ENCODE data around the gene CA12.

Gene CA12

GRCh38 chr15:63339006-63339766, 42.5 kb downstream of the CA12 start:
- TF ChIP-seq ZC3H10 (CRISPR knock-in tag; IDR thresholded peaks at IDR 0.05) (no peak), ARNTL (CRISPR knock-in tag; IDR thresholded peaks at IDR 0.05; ENCODE audit: borderline replicate concordance, low read depth) (no peak), ZFP3 (CRISPR knock-in tag; IDR thresholded peaks at IDR 0.05) (no peak), CSDC2 (CRISPR knock-in tag; IDR thresholded peaks at IDR 0.05) (no peak), GLIS3 (CRISPR knock-in tag; IDR thresholded peaks at IDR 0.05) (no peak), ZFP30 (CRISPR knock-in tag; IDR thresholded peaks at IDR 0.05) (no peak), ZNF8 (CRISPR knock-in tag; IDR thresholded peaks at IDR 0.05) (no peak), TOX (CRISPR knock-in tag; IDR thresholded peaks at IDR 0.05; ENCODE audit: borderline replicate concordance) (no peak), TSHZ2 (CRISPR knock-in tag; IDR thresholded peaks at IDR 0.05) (no peak), OSR1 (CRISPR knock-in tag; IDR thresholded peaks at IDR 0.05) (no peak), PPARA (CRISPR knock-in tag; IDR thresholded peaks at IDR 0.05; ENCODE audit: borderline replicate concordance) (no peak)
- TF ChIP-seq, protein P1, sequence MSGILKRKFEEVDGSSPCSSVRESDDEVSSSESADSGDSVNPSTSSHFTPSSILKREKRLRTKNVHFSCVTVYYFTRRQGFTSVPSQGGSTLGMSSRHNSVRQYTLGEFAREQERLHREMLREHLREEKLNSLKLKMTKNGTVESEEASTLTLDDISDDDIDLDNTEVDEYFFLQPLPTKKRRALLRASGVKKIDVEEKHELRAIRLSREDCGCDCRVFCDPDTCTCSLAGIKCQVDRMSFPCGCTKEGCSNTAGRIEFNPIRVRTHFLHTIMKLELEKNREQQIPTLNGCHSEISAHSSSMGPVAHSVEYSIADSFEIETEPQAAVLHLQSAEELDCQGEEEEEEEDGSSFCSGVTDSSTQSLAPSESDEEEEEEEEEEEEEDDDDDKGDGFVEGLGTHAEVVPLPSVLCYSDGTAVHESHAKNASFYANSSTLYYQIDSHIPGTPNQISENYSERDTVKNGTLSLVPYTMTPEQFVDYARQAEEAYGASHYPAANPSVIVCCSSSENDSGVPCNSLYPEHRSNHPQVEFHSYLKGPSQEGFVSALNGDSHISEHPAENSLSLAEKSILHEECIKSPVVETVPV (CRISPR knock-in tag; IDR thresholded peaks at IDR 0.05), result no peak
- TF ChIP-seq, protein P2, sequence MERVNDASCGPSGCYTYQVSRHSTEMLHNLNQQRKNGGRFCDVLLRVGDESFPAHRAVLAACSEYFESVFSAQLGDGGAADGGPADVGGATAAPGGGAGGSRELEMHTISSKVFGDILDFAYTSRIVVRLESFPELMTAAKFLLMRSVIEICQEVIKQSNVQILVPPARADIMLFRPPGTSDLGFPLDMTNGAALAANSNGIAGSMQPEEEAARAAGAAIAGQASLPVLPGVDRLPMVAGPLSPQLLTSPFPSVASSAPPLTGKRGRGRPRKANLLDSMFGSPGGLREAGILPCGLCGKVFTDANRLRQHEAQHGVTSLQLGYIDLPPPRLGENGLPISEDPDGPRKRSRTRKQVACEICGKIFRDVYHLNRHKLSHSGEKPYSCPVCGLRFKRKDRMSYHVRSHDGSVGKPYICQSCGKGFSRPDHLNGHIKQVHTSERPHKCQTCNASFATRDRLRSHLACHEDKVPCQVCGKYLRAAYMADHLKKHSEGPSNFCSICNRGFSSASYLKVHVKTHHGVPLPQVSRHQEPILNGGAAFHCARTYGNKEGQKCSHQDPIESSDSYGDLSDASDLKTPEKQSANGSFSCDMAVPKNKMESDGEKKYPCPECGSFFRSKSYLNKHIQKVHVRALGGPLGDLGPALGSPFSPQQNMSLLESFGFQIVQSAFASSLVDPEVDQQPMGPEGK (CRISPR knock-in tag; IDR thresholded peaks at IDR 0.05; ENCODE audit: borderline replicate concordance), result no peak
- no peak for ATAC-seq

- no peak for ATAC-seq
- TF ChIP-seq ZNF70 (CRISPR knock-in tag; IDR thresholded peaks at IDR 0.05) (no peak), TOX (CRISPR knock-in tag; IDR thresholded peaks at IDR 0.05; ENCODE audit: borderline replicate concordance) (no peak), PPARA (CRISPR knock-in tag; IDR thresholded peaks at IDR 0.05; ENCODE audit: borderline replicate concordance) (no peak), TSHZ2 (CRISPR knock-in tag; IDR thresholded peaks at IDR 0.05) (no peak), SNAI2 (CRISPR knock-in tag; IDR thresholded peaks at IDR 0.05) (no peak), CSDC2 (CRISPR knock-in tag; IDR thresholded peaks at IDR 0.05) (no peak), ZNF565 (CRISPR knock-in tag; conservative IDR thresholded peaks at IDR 0.05; ENCODE audit: low read depth) (no peak), OSR1 (CRISPR knock-in tag; IDR thresholded peaks at IDR 0.05) (no peak), TCF4 (CRISPR knock-in tag; IDR thresholded peaks at IDR 0.05; ENCODE audit: borderline replicate concordance) (no peak), ZFP30 (CRISPR knock-in tag; IDR thresholded peaks at IDR 0.05) (no peak), ZC3H10 (CRISPR knock-in tag; IDR thresholded peaks at IDR 0.05) (no peak), POU6F1 (CRISPR knock-in tag; IDR thresholded peaks at IDR 0.05; ENCODE audit: borderline replicate concordance, low read depth) (no peak), ISL1 (CRISPR knock-in tag; IDR thresholded peaks at IDR 0.05) (no peak), CREB5 (CRISPR knock-in tag; IDR thresholded peaks at IDR 0.05; ENCODE audit: low read depth) (no peak)
- TF ChIP-seq, protein P1 (CRISPR knock-in tag; IDR thresholded peaks at IDR 0.05), result no peak
These were observed 43.5 kb downstream of the CA12 start for GRCh38 chr15:63338170-63338569.
